Suprapubic skin (tissue), 3 donors: ENCODE measurements around the gene TAS2R50.

ENCODE experiments used
- POLR2A ChIP-seq, 2 donors: fragments of 450-650 bp; IDR thresholded peaks; one replicate each; pipeline ENCODE4 v1.6.1; 2017; ENCODE audit warnings: antibody characterized with exemption in 2 of 2, mild to moderate bottlenecking in 2 of 2, moderate library complexity in 2 of 2
- TF ChIP-seq, protein P1 (sequence below), 2 donors: fragments of 200-600 bp in 1 of 2; fragments of 450-650 bp in 1 of 2; sonication (generic) in 1 of 2; IDR thresholded peaks; one replicate each; pipeline ENCODE4 v1.5.1; 2016 to 2019; ENCODE audit warnings: antibody characterized with exemption in 2 of 2, mild to moderate bottlenecking in 1 of 2, moderate library complexity in 1 of 2

DNA sequence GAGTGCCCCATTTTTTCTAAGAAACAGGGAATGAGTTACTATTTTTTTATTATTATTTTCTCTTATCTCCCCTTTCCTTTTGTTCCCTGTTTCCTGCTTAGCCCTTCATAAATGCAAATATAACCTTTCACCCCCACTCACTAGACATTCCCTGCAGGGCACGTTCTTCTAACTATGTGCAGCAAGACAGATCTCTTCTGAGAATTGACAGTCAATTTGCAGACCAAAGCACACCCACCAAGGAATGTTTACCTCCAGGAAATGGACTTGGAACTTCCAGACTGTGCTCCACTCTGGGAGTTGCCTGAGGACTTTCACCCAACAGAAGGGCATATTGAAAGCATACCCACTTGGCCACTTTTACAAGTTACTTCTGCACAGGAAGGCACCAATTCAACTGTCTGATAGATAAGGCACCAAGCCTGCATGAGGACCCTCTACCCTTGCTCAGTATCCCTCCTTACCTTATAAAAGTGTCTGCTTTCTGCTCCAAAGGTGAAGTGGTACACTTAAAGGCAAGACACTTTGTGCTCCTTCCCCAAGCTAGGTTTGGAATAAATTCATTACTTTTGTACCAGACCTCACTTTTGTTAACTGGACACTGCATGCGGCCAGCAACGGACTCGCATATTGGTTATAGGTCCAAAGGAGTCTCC lies 29.2 kb upstream of the TAS2R50 start:
- TF ChIP-seq POLR2A (IDR thresholded peaks at IDR 0.05), result no peak
- TF ChIP-seq, protein P1, sequence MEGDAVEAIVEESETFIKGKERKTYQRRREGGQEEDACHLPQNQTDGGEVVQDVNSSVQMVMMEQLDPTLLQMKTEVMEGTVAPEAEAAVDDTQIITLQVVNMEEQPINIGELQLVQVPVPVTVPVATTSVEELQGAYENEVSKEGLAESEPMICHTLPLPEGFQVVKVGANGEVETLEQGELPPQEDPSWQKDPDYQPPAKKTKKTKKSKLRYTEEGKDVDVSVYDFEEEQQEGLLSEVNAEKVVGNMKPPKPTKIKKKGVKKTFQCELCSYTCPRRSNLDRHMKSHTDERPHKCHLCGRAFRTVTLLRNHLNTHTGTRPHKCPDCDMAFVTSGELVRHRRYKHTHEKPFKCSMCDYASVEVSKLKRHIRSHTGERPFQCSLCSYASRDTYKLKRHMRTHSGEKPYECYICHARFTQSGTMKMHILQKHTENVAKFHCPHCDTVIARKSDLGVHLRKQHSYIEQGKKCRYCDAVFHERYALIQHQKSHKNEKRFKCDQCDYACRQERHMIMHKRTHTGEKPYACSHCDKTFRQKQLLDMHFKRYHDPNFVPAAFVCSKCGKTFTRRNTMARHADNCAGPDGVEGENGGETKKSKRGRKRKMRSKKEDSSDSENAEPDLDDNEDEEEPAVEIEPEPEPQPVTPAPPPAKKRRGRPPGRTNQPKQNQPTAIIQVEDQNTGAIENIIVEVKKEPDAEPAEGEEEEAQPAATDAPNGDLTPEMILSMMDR (IDR thresholded peaks at IDR 0.05), result no peak
